ENCODE results near the gene PRKCI. TPM values are rescaled to one million over a fixed set of nuclear protein-coding genes. Genes with fewer than 3 reads are reported as not detected.

Gene PRKCI
- polyA plus RNA-seq, 1 donor from 2014 or later: 70.8 TPM

DNA sequence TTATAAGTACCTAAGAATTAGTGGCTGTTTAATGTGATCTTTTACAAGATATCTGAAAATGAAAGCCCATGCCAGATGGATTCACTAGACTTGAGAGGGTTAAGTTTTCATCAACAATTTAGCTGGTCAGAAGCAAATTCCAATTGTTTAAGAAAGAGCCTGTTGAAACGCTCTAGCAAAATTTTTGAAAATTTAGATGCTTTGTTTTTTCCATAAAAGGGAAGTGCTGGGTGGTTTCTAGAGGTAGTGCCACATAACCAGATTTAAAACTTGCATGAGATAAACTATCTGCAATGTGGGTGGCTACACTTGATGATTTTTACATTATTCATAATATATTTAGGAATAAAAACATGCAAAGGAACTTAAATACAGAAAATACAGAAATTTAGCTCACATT lies 86.8 kb downstream of the PRKCI start:
- TF ChIP-seq SMC3 (conservative IDR thresholded peaks at IDR 0.05; ENCODE audit: poor library complexity): no peak
- Histone ChIP-seq H3K27ac (ENCODE audit: low read length) (no peak overlapping the region), H3F3A (ENCODE audit: insufficient read depth, low read length, poor library complexity, severe bottlenecking) (no peaks in the 10 kb centered on the region), H3K36me3 (ENCODE audit: insufficient read depth, low read length) (no peaks in the 10 kb centered on the region), H3K4me2 (ENCODE audit: low read length) (no peak overlapping the region), H4K20me1 (ENCODE audit: insufficient read depth) (no peaks in the 10 kb centered on the region), H3K9me2 (ENCODE audit: insufficient read depth, low read length) (no peaks in the 10 kb centered on the region), H3K4me3 (ENCODE audit: low read length) (no peak overlapping the region), H3K27me3 (ENCODE audit: insufficient read depth, low read depth, low read length) (no peaks in the 10 kb centered on the region), H3K9me3 (ENCODE audit: low read length) (no peaks in the 10 kb centered on the region), H3K79me2 (replicated peaks; ENCODE audit: insufficient read depth, low read length) (no peaks in the 10 kb centered on the region), H2AFZ (ENCODE audit: low read depth, low read length) (no peak overlapping the region), H3K9ac (ENCODE audit: low read length) (no peak overlapping the region)

GRCh38 chr3:170317954-170318353 lies 95.7 kb downstream of the PRKCI start:
- Histone ChIP-seq H3K9me2 (ENCODE audit: insufficient read depth, low read length) (no peaks in the 10 kb centered on the region), H2AFZ (ENCODE audit: low read depth, low read length) (no peak overlapping the region), H4K20me1 (ENCODE audit: insufficient read depth) (no peaks in the 10 kb centered on the region), H3K36me3 (ENCODE audit: insufficient read depth, low read length) (no peaks in the 10 kb centered on the region), H3K4me3 (ENCODE audit: low read length) (no peak overlapping the region), H3K79me2 (replicated peaks; ENCODE audit: insufficient read depth, low read length) (no peaks in the 10 kb centered on the region), H3K4me2 (ENCODE audit: low read length) (no peak overlapping the region), H3K9me3 (ENCODE audit: low read length) (no peaks in the 10 kb centered on the region), H3K27me3 (ENCODE audit: insufficient read depth, low read depth, low read length) (no peaks in the 10 kb centered on the region), H3K9ac (ENCODE audit: low read length) (no peak overlapping the region), H3K27ac (ENCODE audit: low read length) (no peak overlapping the region), H3F3A (ENCODE audit: insufficient read depth, low read length, poor library complexity, severe bottlenecking) (no peaks in the 10 kb centered on the region)
- TF ChIP-seq POLR2AphosphoS5 (IDR thresholded peaks at IDR 0.05): no peak
- no peak for TF ChIP-seq SMC3 (conservative IDR thresholded peaks at IDR 0.05; ENCODE audit: poor library complexity)
- no peak for TF ChIP-seq MXI1 (conservative IDR thresholded peaks at IDR 0.05; ENCODE audit: poor library complexity, severe bottlenecking)
- TF ChIP-seq TAF1 (IDR thresholded peaks at IDR 0.05; ENCODE audit: low read depth): no peak
- no peak for TF ChIP-seq RAD21 (conservative IDR thresholded peaks at IDR 0.05)
- TF ChIP-seq EP300 (conservative IDR thresholded peaks at IDR 0.05; ENCODE audit: poor library complexity, severe bottlenecking): no peak
- TF ChIP-seq, protein P1, sequence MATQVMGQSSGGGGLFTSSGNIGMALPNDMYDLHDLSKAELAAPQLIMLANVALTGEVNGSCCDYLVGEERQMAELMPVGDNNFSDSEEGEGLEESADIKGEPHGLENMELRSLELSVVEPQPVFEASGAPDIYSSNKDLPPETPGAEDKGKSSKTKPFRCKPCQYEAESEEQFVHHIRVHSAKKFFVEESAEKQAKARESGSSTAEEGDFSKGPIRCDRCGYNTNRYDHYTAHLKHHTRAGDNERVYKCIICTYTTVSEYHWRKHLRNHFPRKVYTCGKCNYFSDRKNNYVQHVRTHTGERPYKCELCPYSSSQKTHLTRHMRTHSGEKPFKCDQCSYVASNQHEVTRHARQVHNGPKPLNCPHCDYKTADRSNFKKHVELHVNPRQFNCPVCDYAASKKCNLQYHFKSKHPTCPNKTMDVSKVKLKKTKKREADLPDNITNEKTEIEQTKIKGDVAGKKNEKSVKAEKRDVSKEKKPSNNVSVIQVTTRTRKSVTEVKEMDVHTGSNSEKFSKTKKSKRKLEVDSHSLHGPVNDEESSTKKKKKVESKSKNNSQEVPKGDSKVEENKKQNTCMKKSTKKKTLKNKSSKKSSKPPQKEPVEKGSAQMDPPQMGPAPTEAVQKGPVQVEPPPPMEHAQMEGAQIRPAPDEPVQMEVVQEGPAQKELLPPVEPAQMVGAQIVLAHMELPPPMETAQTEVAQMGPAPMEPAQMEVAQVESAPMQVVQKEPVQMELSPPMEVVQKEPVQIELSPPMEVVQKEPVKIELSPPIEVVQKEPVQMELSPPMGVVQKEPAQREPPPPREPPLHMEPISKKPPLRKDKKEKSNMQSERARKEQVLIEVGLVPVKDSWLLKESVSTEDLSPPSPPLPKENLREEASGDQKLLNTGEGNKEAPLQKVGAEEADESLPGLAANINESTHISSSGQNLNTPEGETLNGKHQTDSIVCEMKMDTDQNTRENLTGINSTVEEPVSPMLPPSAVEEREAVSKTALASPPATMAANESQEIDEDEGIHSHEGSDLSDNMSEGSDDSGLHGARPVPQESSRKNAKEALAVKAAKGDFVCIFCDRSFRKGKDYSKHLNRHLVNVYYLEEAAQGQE (IDR thresholded peaks at IDR 0.05; ENCODE audit: borderline replicate concordance): no peak
- TF ChIP-seq EZH2 (IDR thresholded peaks at IDR 0.05; ENCODE audit: borderline replicate concordance, insufficient read depth, low read length, poor library complexity, severe bottlenecking): no peak
- no peak for TF ChIP-seq CTCF (IDR thresholded peaks at IDR 0.05; ENCODE audit: poor library complexity, severe bottlenecking)

Data from neural cell (in vitro differentiated cells).